OCI-LY1 (cell line): ENCODE data around the gene ZNF354B.

Experiments used
- EZH2 ChIP-seq: fragments of 200-600 bp; sonication (generic), shearing (Covaris generic); IDR thresholded peaks from 2 replicates; pipeline ENCODE4 v1.8.0; 2017; ENCODE audit warnings: borderline replicate concordance, mixed run types, mild to moderate bottlenecking, antibody characterized with exemption, low read length, moderate library complexity, mixed read lengths
- TF ChIP-seq, protein P1 (sequence below): fragments of 200-600 bp; sonication (generic), shearing (Covaris generic); IDR thresholded peaks from 2 replicates; pipeline ENCODE4 v1.5.1; 2017; ENCODE audit warnings: mild to moderate bottlenecking, antibody characterized with exemption, low read length, moderate library complexity, mixed read lengths

DNA sequence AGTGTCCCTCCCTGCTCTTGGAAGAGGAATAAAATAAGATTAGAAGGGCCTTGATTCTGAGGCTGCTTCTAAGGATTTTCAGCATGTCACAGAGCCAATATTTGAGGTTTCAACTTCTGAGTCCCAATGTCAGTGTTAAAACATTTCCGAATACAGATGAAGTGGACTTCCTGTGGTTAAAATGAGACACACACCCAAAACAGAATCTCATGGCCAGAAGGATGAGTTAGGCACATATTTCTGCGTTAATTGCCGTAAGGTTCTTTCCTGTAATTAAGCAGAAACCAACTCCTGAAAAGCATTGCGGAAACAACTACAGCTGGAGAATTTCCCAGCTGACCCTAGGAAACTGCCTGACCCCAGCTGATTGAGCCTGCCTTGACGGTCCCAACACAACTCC, 10.4 kb upstream of the ZNF354B start:
- TF ChIP-seq, protein P1, sequence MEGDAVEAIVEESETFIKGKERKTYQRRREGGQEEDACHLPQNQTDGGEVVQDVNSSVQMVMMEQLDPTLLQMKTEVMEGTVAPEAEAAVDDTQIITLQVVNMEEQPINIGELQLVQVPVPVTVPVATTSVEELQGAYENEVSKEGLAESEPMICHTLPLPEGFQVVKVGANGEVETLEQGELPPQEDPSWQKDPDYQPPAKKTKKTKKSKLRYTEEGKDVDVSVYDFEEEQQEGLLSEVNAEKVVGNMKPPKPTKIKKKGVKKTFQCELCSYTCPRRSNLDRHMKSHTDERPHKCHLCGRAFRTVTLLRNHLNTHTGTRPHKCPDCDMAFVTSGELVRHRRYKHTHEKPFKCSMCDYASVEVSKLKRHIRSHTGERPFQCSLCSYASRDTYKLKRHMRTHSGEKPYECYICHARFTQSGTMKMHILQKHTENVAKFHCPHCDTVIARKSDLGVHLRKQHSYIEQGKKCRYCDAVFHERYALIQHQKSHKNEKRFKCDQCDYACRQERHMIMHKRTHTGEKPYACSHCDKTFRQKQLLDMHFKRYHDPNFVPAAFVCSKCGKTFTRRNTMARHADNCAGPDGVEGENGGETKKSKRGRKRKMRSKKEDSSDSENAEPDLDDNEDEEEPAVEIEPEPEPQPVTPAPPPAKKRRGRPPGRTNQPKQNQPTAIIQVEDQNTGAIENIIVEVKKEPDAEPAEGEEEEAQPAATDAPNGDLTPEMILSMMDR, result no peak
- no peak for TF ChIP-seq EZH2
